Stimulated activated naive CD8-positive, alpha-beta T cell treated with anti-CD3 and anti-CD28 coated beads, Interleukin-15, amount 100 ng/mL, for 72 hours (primary cell): ENCODE data around the gene ASS1.
"Not testable (repeated sequence)": the region's sequence is repeated elsewhere in the genome, so short reads cannot be mapped to it uniquely, and the experiment has no call there.

Experiments
- ATAC-seq: fragments of 150-1000 bp; cut with Tn5 transposase; 2 replicates; pipeline ENCODE4 v1.10.0; 2021; ENCODE audit warnings: mild to moderate bottlenecking, moderate library complexity
- DNase-seq, 2 donors: peaks; one replicate each; pipeline ENCODE4 v3.0.0; 2021 to 2022
- H3K27ac Mint-ChIP-seq, 2 donors: one replicate each; pipeline ENCODE4 v1.8.0; 2022; ENCODE audit warnings: mild to moderate bottlenecking in 2 of 2, mixed read lengths in 2 of 2, moderate library complexity in 2 of 2
- H3K27me3 Mint-ChIP-seq: one replicate; pipeline ENCODE4 v1.8.0; 2022; ENCODE audit warnings: mixed read lengths
- H3K4me1 Mint-ChIP-seq: one replicate; pipeline ENCODE4 v1.8.0; 2022; ENCODE audit warnings: mild to moderate bottlenecking, mixed read lengths
- H3K4me3 Mint-ChIP-seq, 2 donors: one replicate each; pipeline ENCODE4 v1.8.0; 2022; ENCODE audit warnings: mild to moderate bottlenecking in 2 of 2, mixed read lengths in 2 of 2, moderate library complexity in 1 of 2
- H3K9me3 Mint-ChIP-seq, 2 donors: one replicate each; pipeline ENCODE4 v1.8.0; 2022; ENCODE audit warnings: mixed read lengths in 2 of 2

Gene ASS1

GRCh38 chr9:130427326-130427725, 17.4 kb upstream of the ASS1 start:
- Mint-ChIP-seq H3K27ac (peak overlapping the region in 1 of 2 donors; percentile 48), H3K9me3 (no peaks in the 10 kb centered on the region), H3K4me3 (no peak overlapping the region), H3K27me3 (peaks cover 49% of the 10 kb centered on the region), H3K4me1 (peaks cover 5% of the 10 kb centered on the region)
- no peak for DNase-seq
- no peak for ATAC-seq

DNA sequence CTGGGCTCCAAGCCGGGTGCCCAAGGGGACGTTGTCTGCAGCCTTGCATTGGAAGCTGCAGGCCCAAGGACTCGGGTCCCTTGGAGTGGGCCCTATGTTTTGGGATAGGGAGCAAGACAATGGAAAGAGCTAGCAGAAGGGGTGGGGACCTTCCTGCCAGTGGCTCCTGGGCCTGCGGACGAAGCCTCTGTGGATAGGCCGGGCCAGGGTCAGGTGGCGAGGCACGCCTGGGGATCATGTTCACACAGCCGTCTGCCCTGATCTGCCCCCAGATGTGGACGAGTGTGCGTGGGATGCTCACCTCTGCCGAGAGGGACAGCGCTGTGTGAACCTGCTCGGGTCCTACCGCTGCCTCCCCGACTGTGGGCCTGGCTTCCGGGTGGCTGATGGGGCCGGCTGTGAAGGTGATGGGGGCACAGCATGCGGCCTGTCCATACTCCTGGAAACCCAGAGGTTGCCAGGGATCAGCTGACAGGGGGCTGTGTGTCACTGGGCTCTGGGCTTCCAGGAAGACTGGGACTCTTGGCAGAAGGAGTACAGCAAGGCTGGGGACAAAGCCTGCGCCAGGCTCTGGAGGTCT, 16.6 kb upstream of the ASS1 start:
- Mint-ChIP-seq H3K9me3 (no peaks in the 10 kb centered on the region), H3K4me1 (peaks cover 14% of the 10 kb centered on the region), H3K27ac (no peak overlapping the region), H3K27me3 (peaks cover 49% of the 10 kb centered on the region), H3K4me3 (no peak overlapping the region)
- no peak for ATAC-seq
- no peak for DNase-seq

DNA sequence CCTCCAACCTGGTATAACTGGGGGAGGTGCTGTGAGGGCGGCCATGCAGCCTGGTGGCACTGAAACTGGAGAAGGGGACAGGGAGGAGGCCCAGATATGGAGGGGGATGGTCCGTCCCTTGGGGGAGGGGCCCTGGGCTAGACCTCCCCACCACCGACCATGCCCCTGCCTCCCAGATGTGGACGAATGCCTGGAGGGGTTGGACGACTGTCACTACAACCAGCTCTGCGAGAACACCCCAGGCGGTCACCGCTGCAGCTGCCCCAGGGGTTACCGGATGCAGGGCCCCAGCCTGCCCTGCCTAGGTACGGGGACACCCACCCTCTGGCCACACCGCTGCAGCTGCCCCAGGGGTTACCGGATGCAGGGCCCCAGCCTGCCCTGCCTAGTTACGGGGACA, 15.4 kb upstream of the ASS1 start:
- no peak for DNase-seq
- peaks cover 61% of the 10 kb centered on the region for H3K27me3 Mint-ChIP-seq
- no peak for ATAC-seq
- H3K4me3 Mint-ChIP-seq = no peak overlapping the region
- no peak overlapping the region for H3K27ac Mint-ChIP-seq
- no peaks in the 10 kb centered on the region for H3K9me3 Mint-ChIP-seq
- peaks cover 24% of the 10 kb centered on the region for H3K4me1 Mint-ChIP-seq

- no peak for ATAC-seq
- Mint-ChIP-seq H3K9me3 (no peaks in the 10 kb centered on the region), H3K4me1 (peaks cover 24% of the 10 kb centered on the region), H3K27ac (no peak overlapping the region), H3K4me3 (no peak overlapping the region), H3K27me3 (peaks cover 64% of the 10 kb centered on the region)
- DNase-seq = no peak
Measured at GRCh38 chr9:130429831-130430230, 14.9 kb upstream of the ASS1 start.

DNA sequence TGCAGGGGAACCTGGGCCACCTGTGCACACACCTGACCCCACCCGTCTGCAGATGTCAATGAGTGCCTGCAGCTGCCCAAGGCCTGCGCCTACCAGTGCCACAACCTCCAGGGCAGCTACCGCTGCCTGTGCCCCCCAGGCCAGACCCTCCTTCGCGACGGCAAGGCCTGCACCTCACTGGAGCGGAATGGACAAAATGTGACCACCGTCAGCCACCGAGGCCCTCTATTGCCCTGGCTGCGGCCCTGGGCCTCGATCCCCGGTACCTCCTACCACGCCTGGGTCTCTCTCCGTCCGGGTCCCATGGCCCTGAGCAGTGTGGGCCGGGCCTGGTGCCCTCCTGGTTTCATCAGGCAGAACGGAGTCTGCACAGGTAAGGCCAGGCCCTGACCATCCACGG, 14.5 kb upstream of the ASS1 start:
- Mint-ChIP-seq H3K4me3 (no peak overlapping the region), H3K27ac (no peak overlapping the region), H3K9me3 (no peaks in the 10 kb centered on the region), H3K27me3 (peaks cover 68% of the 10 kb centered on the region), H3K4me1 (peaks cover 24% of the 10 kb centered on the region)
- DNase-seq (no peak), ATAC-seq (no peak)

DNA sequence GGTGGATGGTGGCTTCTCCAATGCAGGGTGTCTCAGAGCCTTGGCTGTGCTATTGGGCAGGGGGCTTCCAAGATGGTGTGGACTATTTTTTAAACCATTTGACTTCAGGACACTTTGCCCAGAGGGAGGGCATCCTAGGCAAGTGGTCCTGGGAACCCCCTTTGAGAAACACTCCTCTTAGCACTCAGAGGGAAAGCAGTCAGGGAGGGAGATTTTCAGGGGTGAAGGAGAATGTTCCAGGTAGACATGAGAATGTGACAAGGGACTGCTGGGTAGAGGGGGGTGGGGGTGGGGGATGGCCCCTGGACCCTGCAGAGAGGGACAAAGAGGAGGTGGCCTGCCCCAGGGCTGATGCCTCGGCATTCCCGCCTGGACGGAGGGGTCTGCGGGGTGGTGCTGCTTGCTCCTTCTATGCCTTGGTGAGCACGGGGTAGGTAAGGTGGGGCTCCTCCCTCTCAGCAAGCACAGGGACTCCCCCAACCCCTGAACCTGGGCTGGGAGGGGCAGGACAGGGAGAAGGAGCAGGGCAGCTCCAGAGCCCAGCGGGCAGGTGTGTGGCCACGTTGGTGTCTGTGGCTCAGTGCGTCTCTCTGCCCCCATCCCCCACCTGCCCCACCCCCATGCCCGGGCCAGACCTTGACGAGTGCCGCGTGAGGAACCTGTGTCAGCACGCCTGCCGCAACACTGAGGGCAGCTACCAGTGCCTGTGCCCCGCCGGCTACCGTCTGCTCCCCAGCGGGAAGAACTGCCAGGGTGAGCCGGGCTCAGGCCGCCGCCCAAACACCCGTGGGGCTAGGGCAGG, 13.8 kb upstream of the ASS1 start:
- ATAC-seq (no peak), DNase-seq (no peak)
- Mint-ChIP-seq H3K4me3 (no peak overlapping the region), H3K27ac (no peak overlapping the region), H3K27me3 (peaks cover 70% of the 10 kb centered on the region), H3K4me1 (peaks cover 24% of the 10 kb centered on the region), H3K9me3 (no peaks in the 10 kb centered on the region)

DNA sequence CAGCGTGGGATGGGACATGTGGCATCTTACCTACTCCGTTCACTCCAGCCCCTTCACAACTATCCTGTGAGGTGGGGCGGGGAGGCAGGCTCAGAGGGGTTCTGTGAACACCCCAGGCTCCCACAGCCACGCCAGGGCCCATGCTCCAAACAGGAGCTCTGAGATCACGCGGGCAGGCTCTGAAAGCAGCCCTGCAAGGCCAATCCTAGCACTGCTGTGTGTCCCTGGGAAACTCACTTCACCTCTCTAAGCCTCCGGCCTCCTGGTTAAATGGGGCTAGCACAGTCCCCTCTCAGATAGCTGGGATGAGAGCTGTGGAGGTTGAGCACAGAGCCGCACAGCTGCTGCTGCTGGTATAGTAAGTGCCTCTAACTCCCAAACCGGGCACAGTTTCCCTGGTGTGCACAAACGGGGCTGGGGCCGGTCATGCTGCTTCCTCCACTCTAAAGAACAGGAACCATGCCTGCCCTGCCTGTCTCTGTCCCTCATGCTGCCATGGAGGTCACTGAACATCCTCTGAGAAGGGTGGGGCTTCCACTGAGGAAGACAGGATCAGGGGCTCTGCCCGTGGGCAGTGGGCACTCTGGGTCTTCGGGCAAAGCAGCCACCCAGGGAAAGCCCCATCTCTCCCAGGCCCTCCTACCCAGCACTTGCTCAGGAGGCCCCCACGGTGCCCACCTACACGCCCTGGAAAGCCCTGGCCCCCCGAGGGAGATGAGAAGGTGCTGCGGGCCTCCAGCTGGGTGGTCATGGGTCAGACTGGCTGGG, 13.0 kb upstream of the ASS1 start:
- peaks cover 74% of the 10 kb centered on the region for H3K27me3 Mint-ChIP-seq
- H3K9me3 Mint-ChIP-seq = no peaks in the 10 kb centered on the region
- ATAC-seq (no peak), DNase-seq (no peak)
- peaks cover 24% of the 10 kb centered on the region for H3K4me1 Mint-ChIP-seq
- H3K4me3 Mint-ChIP-seq = no peak overlapping the region
- H3K27ac Mint-ChIP-seq = no peak overlapping the region

GRCh38 chr9:130432362-130432761, 12.4 kb upstream of the ASS1 start:
- peak overlapping the region in 1 of 2 donors; percentile 37 for H3K4me3 Mint-ChIP-seq
- no peak for DNase-seq
- H3K27me3 Mint-ChIP-seq = peaks cover 75% of the 10 kb centered on the region
- no peaks in the 10 kb centered on the region for H3K9me3 Mint-ChIP-seq
- ATAC-seq = no peak
- peaks cover 24% of the 10 kb centered on the region for H3K4me1 Mint-ChIP-seq
- H3K27ac Mint-ChIP-seq = no peak overlapping the region

DNA sequence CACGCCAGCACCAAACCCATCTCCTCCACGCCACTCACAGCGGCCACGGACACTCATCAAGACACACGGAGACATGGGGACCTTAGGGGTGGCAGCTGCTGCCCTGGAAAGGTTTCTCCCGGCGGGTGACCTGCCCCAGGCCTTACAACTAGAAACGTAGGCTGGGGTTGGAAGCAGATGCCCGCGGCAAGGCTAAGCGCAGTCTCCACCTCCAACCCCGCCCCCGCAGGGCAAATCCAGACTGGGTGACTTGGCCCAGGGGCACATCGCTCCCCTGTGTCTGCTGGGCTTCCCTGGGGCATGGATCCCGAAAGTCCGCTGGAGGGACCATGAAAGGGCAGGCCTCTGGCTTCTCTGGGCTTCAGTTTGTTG, 12.0 kb upstream of the ASS1 start:
- H3K4me3 Mint-ChIP-seq = peak overlapping the region; percentile 39 to 75
- peaks cover 79% of the 10 kb centered on the region for H3K27me3 Mint-ChIP-seq
- no peak overlapping the region for H3K27ac Mint-ChIP-seq
- DNase-seq = no peak
- ATAC-seq = peak; percentile 7
- H3K9me3 Mint-ChIP-seq = no peaks in the 10 kb centered on the region
- H3K4me1 Mint-ChIP-seq = peaks cover 24% of the 10 kb centered on the region

GRCh38 chr9:130433168-130433946, 11.4 kb upstream of the ASS1 start:
- Mint-ChIP-seq H3K4me3 (peak overlapping the region; percentile 39 to 75), H3K4me1 (peaks cover 24% of the 10 kb centered on the region), H3K9me3 (no peaks in the 10 kb centered on the region), H3K27me3 (peaks cover 85% of the 10 kb centered on the region), H3K27ac (no peak overlapping the region)
- DNase-seq = peak; percentile 62 to 63
- ATAC-seq = peak; percentile 91

DNA sequence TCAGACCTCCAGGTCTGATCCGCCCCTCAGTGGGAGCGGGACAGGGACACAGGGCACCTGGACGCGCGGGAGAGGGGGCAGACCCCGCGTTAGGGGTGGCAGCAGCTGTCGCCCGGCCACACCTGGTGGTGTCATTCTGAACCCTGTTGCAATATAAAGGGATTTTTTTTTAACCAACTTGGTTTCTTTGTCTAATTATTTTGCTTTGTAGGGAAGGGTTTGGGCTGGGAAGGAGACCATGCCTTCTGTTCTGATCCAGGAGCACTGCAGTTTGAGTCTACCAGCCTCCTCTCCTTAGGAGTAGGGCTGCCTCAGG, 10.9 kb upstream of the ASS1 start:
- H3K4me1 Mint-ChIP-seq = peaks cover 24% of the 10 kb centered on the region
- no peak for ATAC-seq
- DNase-seq = no peak
- H3K27ac Mint-ChIP-seq = no peak overlapping the region
- H3K4me3 Mint-ChIP-seq = peak overlapping the region in 1 of 2 donors; percentile 75
- peaks cover 90% of the 10 kb centered on the region for H3K27me3 Mint-ChIP-seq
- H3K9me3 Mint-ChIP-seq = no peaks in the 10 kb centered on the region

DNA sequence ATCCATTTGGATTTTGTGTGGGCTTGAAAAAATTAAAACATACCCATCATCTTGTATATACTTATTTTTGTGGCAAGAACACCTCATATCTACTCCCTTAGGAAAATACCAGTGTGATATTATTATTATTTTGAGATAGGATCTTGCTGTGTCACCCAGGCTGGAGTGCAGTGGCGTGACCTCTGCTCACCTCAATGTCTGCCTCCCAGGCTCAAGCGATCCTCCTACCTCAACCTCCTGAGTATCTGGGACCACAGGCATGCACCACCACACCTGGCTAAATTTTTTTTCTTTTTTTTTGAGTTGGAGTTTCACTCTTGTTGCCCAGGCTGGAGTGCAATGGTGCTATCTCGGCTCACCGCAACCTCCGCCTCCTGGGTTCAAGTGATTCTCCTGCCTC, 10.1 kb upstream of the ASS1 start:
- not testable (repeated sequence) for DNase-seq, H3K27ac Mint-ChIP-seq, ATAC-seq, H3K4me3 Mint-ChIP-seq, H3K9me3 Mint-ChIP-seq
- Mint-ChIP-seq H3K4me1 (peaks cover 24% of the 10 kb centered on the region), H3K27me3 (peaks cover 93% of the 10 kb centered on the region)

GRCh38 chr9:130437011-130437789, 7.6 kb upstream of the ASS1 start:
- ATAC-seq (no peak), DNase-seq (no peak)
- Mint-ChIP-seq H3K4me3 (no peak overlapping the region), H3K27me3 (peaks cover 71% of the 10 kb centered on the region), H3K27ac (no peak overlapping the region), H3K4me1 (peaks cover 20% of the 10 kb centered on the region), H3K9me3 (peaks cover 4 to 5% of the 10 kb centered on the region in 2 donors)

GRCh38 chr9:130438382-130438981, 6.3 kb upstream of the ASS1 start:
- H3K27me3 Mint-ChIP-seq = peaks cover 63% of the 10 kb centered on the region
- no peak overlapping the region for H3K27ac Mint-ChIP-seq

More at GRCh38 chr9:130438382-130438981, 6.3 kb upstream of the ASS1 start:
- ATAC-seq (no peak), DNase-seq (no peak)
- peaks cover 5 to 7% of the 10 kb centered on the region in 2 donors for H3K9me3 Mint-ChIP-seq
- no peak overlapping the region for H3K4me3 Mint-ChIP-seq
- H3K4me1 Mint-ChIP-seq = peaks cover 7% of the 10 kb centered on the region
